Loucy (cell line): Measurements from ENCODE around the gene INO80C.

Experiments
- H2AFZ ChIP-seq: fragments of 200-600 bp; sonication (generic); 2 replicates; pipeline ENCODE4 v1.6.0; 2016; ENCODE audit warnings: antibody characterized with exemption, mild to moderate bottlenecking, low read length, moderate library complexity
- H3F3A ChIP-seq: fragments of 200-600 bp; 2 replicates; pipeline ENCODE4 v1.6.0; 2016; ENCODE audit warnings: antibody characterized with exemption, low read depth, mild to moderate bottlenecking
- H3K27me3 ChIP-seq: fragments of 200-600 bp; sonication (generic); 2 replicates; pipeline ENCODE4 v1.6.1; 2014; ENCODE audit warnings: low read length, mild to moderate bottlenecking; ENCODE audit not compliant: insufficient read depth, poor library complexity, severe bottlenecking
- H3K36me3 ChIP-seq: fragments of 200-600 bp; sonication (generic); 2 replicates; pipeline ENCODE4 v1.6.1; 2016; ENCODE audit warnings: low read length; ENCODE audit not compliant: insufficient read depth
- H3K4me1 ChIP-seq: fragments of 200-600 bp; sonication (generic); 2 replicates; pipeline ENCODE4 v1.5.1; 2014; ENCODE audit warnings: low read length, mild to moderate bottlenecking; ENCODE audit not compliant: insufficient read depth, poor library complexity, severe bottlenecking
- H3K4me2 ChIP-seq: fragments of 200-600 bp; sonication (generic); 2 replicates; pipeline ENCODE4 v1.6.0; 2014; ENCODE audit warnings: antibody characterized with exemption, low read length, low read depth, mild to moderate bottlenecking; ENCODE audit not compliant: poor library complexity, severe bottlenecking
- H3K4me3 ChIP-seq: fragments of 200-600 bp; sonication (generic); 2 replicates; pipeline ENCODE4 v1.5.1; 2014; ENCODE audit warnings: low read length, mild to moderate bottlenecking, mixed read lengths; ENCODE audit not compliant: poor library complexity, severe bottlenecking
- H3K79me2 ChIP-seq: fragments of 200-600 bp; sonication (generic); 2 replicates; pipeline ENCODE4 v1.6.1; 2014; ENCODE audit warnings: low read length; ENCODE audit not compliant: insufficient read depth
- H3K9ac ChIP-seq: fragments of 200-600 bp; sonication (generic); 2 replicates; pipeline ENCODE4 v1.6.0; 2014; ENCODE audit warnings: mild to moderate bottlenecking, low read depth, low read length, moderate library complexity; ENCODE audit not compliant: poor library complexity, severe bottlenecking
- H3K9me2 ChIP-seq: fragments of 200-600 bp; sonication (generic); replicated peaks from 2 replicates; pipeline ENCODE4 v1.6.1; 2016; ENCODE audit warnings: low read depth, low read length, mixed read lengths
- H3K9me3 ChIP-seq: fragments of 200-600 bp; sonication (generic); 2 replicates; pipeline ENCODE4 v1.6.1; 2014; ENCODE audit warnings: mild to moderate bottlenecking, antibody characterized with exemption, low read length, low read depth; ENCODE audit not compliant: insufficient read depth
- H4K20me1 ChIP-seq: fragments of 200-600 bp; sonication (generic); 2 replicates; pipeline ENCODE4 v1.6.0; 2014; ENCODE audit warnings: antibody characterized with exemption, low read length, mild to moderate bottlenecking; ENCODE audit not compliant: insufficient read depth, poor library complexity, severe bottlenecking
- EZH2phosphoT487 ChIP-seq: fragments of 200-600 bp; IDR thresholded peaks from 2 replicates; pipeline ENCODE4 v1.6.1; 2018; ENCODE audit warnings: antibody characterized with exemption, mild to moderate bottlenecking, moderate library complexity, borderline replicate concordance
- TF ChIP-seq, protein P1 (sequence below): fragments of 200-600 bp; sonication (generic); conservative IDR thresholded peaks from 2 replicates; pipeline ENCODE4 v1.5.1; 2014; ENCODE audit warnings: mild to moderate bottlenecking, antibody characterized with exemption, low read length

The INO80C gene

DNA sequence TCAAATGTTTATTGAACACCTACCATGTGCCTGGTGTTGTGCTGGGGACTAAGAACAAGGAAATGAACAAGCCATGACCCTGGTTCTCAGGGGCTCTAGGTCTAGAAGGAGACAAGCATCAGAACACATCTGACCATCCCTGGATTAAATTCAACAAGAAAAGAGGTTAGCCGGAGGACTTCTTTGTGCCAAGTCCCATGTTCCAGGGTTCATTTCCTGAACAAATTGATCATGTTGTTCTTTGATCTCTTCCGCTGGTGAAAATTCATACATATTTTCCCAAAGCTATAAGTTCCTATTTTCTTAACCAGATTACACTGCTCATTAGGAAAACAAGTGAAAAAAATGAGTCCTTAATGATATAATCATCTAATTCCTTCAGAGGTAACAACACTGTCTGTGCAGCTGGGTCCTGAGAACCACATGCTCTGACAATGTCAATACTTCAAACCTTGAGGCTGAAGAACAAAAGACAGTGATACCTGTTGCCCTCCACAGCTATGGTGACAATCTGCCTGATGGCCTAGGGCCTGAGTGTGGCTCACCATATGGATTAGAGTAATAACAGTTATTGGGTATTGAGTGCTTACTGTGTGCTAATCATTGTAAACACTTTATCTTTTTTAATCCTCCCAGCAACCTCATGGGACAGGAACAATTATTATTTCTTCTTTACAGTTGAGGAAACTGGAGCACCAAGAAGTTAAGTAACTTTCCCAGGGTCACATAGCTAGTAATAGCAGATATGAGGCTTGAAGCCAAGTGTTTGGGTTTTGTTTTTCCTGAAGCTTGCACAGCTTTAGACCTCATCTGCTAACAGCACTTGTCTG lies 24.6 kb upstream of the INO80C start:
- Histone ChIP-seq H3K36me3 (no peaks in the 10 kb centered on the region), H3K9me3 (no peaks in the 10 kb centered on the region), H3F3A (no peaks in the 10 kb centered on the region), H3K4me1 (peaks cover 24% of the 10 kb centered on the region), H3K27me3 (no peaks in the 10 kb centered on the region), H3K79me2 (no peaks in the 10 kb centered on the region), H3K4me3 (no peak overlapping the region), H4K20me1 (no peaks in the 10 kb centered on the region), H2AFZ (peak overlapping the region; percentile 59; the same call in 1 of the 2 replicates), H3K9me2 (no peaks in the 10 kb centered on the region), H3K4me2 (no peak overlapping the region), H3K9ac (no peak overlapping the region)
- no peak for TF ChIP-seq EZH2phosphoT487
- TF ChIP-seq, protein P1, sequence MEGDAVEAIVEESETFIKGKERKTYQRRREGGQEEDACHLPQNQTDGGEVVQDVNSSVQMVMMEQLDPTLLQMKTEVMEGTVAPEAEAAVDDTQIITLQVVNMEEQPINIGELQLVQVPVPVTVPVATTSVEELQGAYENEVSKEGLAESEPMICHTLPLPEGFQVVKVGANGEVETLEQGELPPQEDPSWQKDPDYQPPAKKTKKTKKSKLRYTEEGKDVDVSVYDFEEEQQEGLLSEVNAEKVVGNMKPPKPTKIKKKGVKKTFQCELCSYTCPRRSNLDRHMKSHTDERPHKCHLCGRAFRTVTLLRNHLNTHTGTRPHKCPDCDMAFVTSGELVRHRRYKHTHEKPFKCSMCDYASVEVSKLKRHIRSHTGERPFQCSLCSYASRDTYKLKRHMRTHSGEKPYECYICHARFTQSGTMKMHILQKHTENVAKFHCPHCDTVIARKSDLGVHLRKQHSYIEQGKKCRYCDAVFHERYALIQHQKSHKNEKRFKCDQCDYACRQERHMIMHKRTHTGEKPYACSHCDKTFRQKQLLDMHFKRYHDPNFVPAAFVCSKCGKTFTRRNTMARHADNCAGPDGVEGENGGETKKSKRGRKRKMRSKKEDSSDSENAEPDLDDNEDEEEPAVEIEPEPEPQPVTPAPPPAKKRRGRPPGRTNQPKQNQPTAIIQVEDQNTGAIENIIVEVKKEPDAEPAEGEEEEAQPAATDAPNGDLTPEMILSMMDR = no peak

DNA sequence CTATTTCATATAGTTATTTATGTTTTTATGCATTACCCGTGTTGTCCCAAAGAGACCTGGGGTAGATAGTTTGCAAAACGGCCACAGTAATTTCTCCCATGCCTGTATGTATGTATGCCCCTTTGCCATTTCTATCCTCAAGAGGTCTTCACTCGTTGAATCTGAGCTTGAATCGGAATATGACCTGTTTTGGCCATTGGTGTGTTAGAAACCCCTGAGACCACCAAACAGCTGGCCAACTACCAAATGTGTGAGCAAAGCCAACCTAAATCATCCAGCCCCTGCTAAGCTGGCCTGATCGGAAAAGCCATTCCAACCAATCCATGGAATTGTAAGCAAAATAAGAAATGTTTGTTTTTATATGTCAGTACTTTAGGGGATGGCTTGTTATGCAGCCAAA lies 23.4 kb upstream of the INO80C start:
- no peak overlapping the region for H3K4me3 ChIP-seq
- no peaks in the 10 kb centered on the region for H3K79me2 ChIP-seq
- H3K9me2 ChIP-seq = no peaks in the 10 kb centered on the region
- TF ChIP-seq, protein P1 = no peak
- TF ChIP-seq EZH2phosphoT487 = no peak
- H4K20me1 ChIP-seq = no peaks in the 10 kb centered on the region
- peaks cover 14% of the 10 kb centered on the region for H3K4me1 ChIP-seq
- no peak overlapping the region for H3K4me2 ChIP-seq
- H2AFZ ChIP-seq = no peak overlapping the region
- no peaks in the 10 kb centered on the region for H3K36me3 ChIP-seq
- H3F3A ChIP-seq = no peaks in the 10 kb centered on the region
- H3K27me3 ChIP-seq = no peaks in the 10 kb centered on the region
- H3K9me3 ChIP-seq = no peaks in the 10 kb centered on the region
- no peak overlapping the region for H3K9ac ChIP-seq

DNA sequence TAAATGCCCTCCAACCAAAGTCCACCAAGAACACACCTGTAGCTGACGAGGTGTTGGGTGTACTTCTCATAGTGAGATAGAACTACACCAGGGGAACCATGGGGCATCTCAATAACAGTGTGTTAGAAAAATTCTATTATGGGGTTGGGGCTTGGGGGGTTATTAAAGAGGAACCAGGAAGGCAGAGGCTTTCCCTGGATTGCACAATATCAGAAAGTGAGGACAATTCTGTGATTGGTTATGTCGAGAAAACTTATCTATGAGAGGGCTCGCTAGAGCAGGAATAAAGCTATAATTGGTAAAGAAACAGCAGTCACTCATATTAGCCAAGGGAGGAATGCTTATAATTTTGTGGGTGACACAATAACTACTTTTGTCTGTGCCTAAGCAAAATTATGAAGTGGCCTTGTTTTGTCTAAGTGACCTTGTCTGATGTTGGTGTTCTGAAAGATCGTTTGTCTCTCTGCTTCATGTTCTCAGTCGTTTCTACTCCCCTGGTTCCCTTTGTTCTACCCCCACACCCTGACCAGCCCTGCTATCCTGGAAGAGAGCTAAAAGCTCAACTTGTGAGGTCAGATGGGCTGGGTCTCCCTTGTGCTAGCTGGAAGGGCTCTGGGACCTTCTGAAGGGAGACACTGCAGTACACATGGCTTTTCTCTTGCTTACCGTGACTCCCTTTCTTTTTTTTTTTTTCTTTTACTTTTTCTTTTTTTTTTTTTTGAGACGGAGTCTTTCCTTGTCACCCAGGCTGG lies 21.6 kb upstream of the INO80C start:
- Histone ChIP-seq H3K9me2 (no peaks in the 10 kb centered on the region), H3F3A (no peaks in the 10 kb centered on the region), H3K36me3 (no peaks in the 10 kb centered on the region), H3K4me2 (no peak overlapping the region), H3K4me3 (no peak overlapping the region), H3K9ac (no peak overlapping the region), H3K9me3 (no peaks in the 10 kb centered on the region), H3K4me1 (peaks cover 14% of the 10 kb centered on the region), H3K79me2 (no peaks in the 10 kb centered on the region), H4K20me1 (no peaks in the 10 kb centered on the region), H2AFZ (no peak overlapping the region), H3K27me3 (no peaks in the 10 kb centered on the region)
- no peak for TF ChIP-seq EZH2phosphoT487
- TF ChIP-seq, protein P1 = no peak
